ENCODE results near the gene TATDN2. TPM values are rescaled to one million over a fixed set of nuclear protein-coding genes. Genes with fewer than 3 reads are reported as not detected.

Gene TATDN2
- polyA plus RNA-seq, 2 donors: 10.9 to 15.0 TPM

- Histone ChIP-seq H3K4me3 (ENCODE audit: low read depth in 1 of 2, low read length in 2 of 2) (no peak overlapping the region), H3K27me3 (ENCODE audit: control insufficient read depth in 1 of 2, insufficient read depth in 2 of 2, low read length in 2 of 2) (no peaks in the 10 kb centered on the region), H3K27ac (ENCODE audit: low read depth in 2 of 2, low read length in 1 of 2) (no peak overlapping the region), H3K4me1 (ENCODE audit: control insufficient read depth in 2 of 2, insufficient read depth in 2 of 2, low read length in 1 of 2) (no peaks in the 10 kb centered on the region), H3K9me3 (ENCODE audit: control insufficient read depth in 2 of 2, insufficient read depth in 1 of 2, low read depth in 1 of 2, low read length in 1 of 2) (no peaks in the 10 kb centered on the region), H3K36me3 (ENCODE audit: control insufficient read depth in 2 of 2, insufficient read depth in 2 of 2, low read length in 1 of 2) (peaks cover 40 to 41% of the 10 kb centered on the region in 2 donors)
- 92 to 96% methylated on average over 7 of the region's 7 CpGs for WGBS, 2 donors
Observed at GRCh38 chr3:10308678-10309077, 60.4 kb downstream of the TATDN2 start.

- H3K27me3 ChIP-seq (ENCODE audit: control insufficient read depth in 1 of 2, insufficient read depth in 2 of 2, low read length in 2 of 2): no peaks in the 10 kb centered on the region
- H3K4me3 ChIP-seq (ENCODE audit: low read depth in 1 of 2, low read length in 2 of 2): no peak overlapping the region
- no peaks in the 10 kb centered on the region for H3K9me3 ChIP-seq (ENCODE audit: control insufficient read depth in 2 of 2, insufficient read depth in 1 of 2, low read depth in 1 of 2, low read length in 1 of 2)
- 67 to 68% methylated on average over 4 of the region's 4 CpGs for WGBS, 2 donors
- peaks cover 32 to 34% of the 10 kb centered on the region in 2 donors for H3K36me3 ChIP-seq (ENCODE audit: control insufficient read depth in 2 of 2, insufficient read depth in 2 of 2, low read length in 1 of 2)
- H3K4me1 ChIP-seq (ENCODE audit: control insufficient read depth in 2 of 2, insufficient read depth in 2 of 2, low read length in 1 of 2): no peaks in the 10 kb centered on the region
- H3K27ac ChIP-seq (ENCODE audit: low read depth in 2 of 2, low read length in 1 of 2): no peak overlapping the region
Observed at GRCh38 chr3:10309736-10310135, 61.5 kb downstream of the TATDN2 start.

- H3K4me3 ChIP-seq (ENCODE audit: low read depth in 1 of 2, low read length in 2 of 2): no peak overlapping the region
- H3K27me3 ChIP-seq (ENCODE audit: control insufficient read depth in 1 of 2, insufficient read depth in 2 of 2, low read length in 2 of 2): no peaks in the 10 kb centered on the region
- H3K27ac ChIP-seq (ENCODE audit: low read depth in 2 of 2, low read length in 1 of 2): no peak overlapping the region
- WGBS, 2 donors: 86 to 93% methylated on average over 2 of the region's 2 CpGs
- no peaks in the 10 kb centered on the region for H3K4me1 ChIP-seq (ENCODE audit: control insufficient read depth in 2 of 2, insufficient read depth in 2 of 2, low read length in 1 of 2)
- peaks cover 27 to 36% of the 10 kb centered on the region in 2 donors for H3K36me3 ChIP-seq (ENCODE audit: control insufficient read depth in 2 of 2, insufficient read depth in 2 of 2, low read length in 1 of 2)
- no peaks in the 10 kb centered on the region for H3K9me3 ChIP-seq (ENCODE audit: control insufficient read depth in 2 of 2, insufficient read depth in 1 of 2, low read depth in 1 of 2, low read length in 1 of 2)
Observed at GRCh38 chr3:10310578-10310977, 62.3 kb downstream of the TATDN2 start.

GRCh38 chr3:10311710-10312109 lies 63.5 kb downstream of the TATDN2 start:
- H3K27me3 ChIP-seq (ENCODE audit: control insufficient read depth in 1 of 2, insufficient read depth in 2 of 2, low read length in 2 of 2): no peaks in the 10 kb centered on the region
- peaks cover 27 to 37% of the 10 kb centered on the region in 2 donors for H3K36me3 ChIP-seq (ENCODE audit: control insufficient read depth in 2 of 2, insufficient read depth in 2 of 2, low read length in 1 of 2)
- WGBS, 2 donors: 91% methylated on average over 13 of the region's 13 CpGs
- no peaks in the 10 kb centered on the region for H3K9me3 ChIP-seq (ENCODE audit: control insufficient read depth in 2 of 2, insufficient read depth in 1 of 2, low read depth in 1 of 2, low read length in 1 of 2)
- no peak overlapping the region for H3K27ac ChIP-seq (ENCODE audit: low read depth in 2 of 2, low read length in 1 of 2)
- H3K4me3 ChIP-seq (ENCODE audit: low read depth in 1 of 2, low read length in 2 of 2): no peak overlapping the region
- H3K4me1 ChIP-seq (ENCODE audit: control insufficient read depth in 2 of 2, insufficient read depth in 2 of 2, low read length in 1 of 2): no peaks in the 10 kb centered on the region

GRCh38 chr3:10312391-10312790 lies 64.1 kb downstream of the TATDN2 start:
- Histone ChIP-seq H3K4me3 (ENCODE audit: low read depth in 1 of 2, low read length in 2 of 2) (no peak overlapping the region), H3K36me3 (ENCODE audit: control insufficient read depth in 2 of 2, insufficient read depth in 2 of 2, low read length in 1 of 2) (peaks cover 25 to 38% of the 10 kb centered on the region in 2 donors), H3K27ac (ENCODE audit: low read depth in 2 of 2, low read length in 1 of 2) (no peak overlapping the region), H3K27me3 (ENCODE audit: control insufficient read depth in 1 of 2, insufficient read depth in 2 of 2, low read length in 2 of 2) (no peaks in the 10 kb centered on the region), H3K9me3 (ENCODE audit: control insufficient read depth in 2 of 2, insufficient read depth in 1 of 2, low read depth in 1 of 2, low read length in 1 of 2) (no peaks in the 10 kb centered on the region), H3K4me1 (ENCODE audit: control insufficient read depth in 2 of 2, insufficient read depth in 2 of 2, low read length in 1 of 2) (no peaks in the 10 kb centered on the region)
- WGBS, 2 donors: 83 to 84% methylated on average over 10 of the region's 10 CpGs

- Histone ChIP-seq H3K4me1 (ENCODE audit: control insufficient read depth in 2 of 2, insufficient read depth in 2 of 2, low read length in 1 of 2) (no peaks in the 10 kb centered on the region), H3K27me3 (ENCODE audit: control insufficient read depth in 1 of 2, insufficient read depth in 2 of 2, low read length in 2 of 2) (no peaks in the 10 kb centered on the region), H3K4me3 (ENCODE audit: low read depth in 1 of 2, low read length in 2 of 2) (no peak overlapping the region), H3K9me3 (ENCODE audit: control insufficient read depth in 2 of 2, insufficient read depth in 1 of 2, low read depth in 1 of 2, low read length in 1 of 2) (no peaks in the 10 kb centered on the region), H3K36me3 (ENCODE audit: control insufficient read depth in 2 of 2, insufficient read depth in 2 of 2, low read length in 1 of 2) (peaks cover 24 to 39% of the 10 kb centered on the region in 2 donors), H3K27ac (ENCODE audit: low read depth in 2 of 2, low read length in 1 of 2) (no peak overlapping the region)
- WGBS, 2 donors: 80 to 86% methylated on average over 3 of the region's 3 CpGs
Observed at GRCh38 chr3:10312861-10313260, 64.6 kb downstream of the TATDN2 start.

GRCh38 chr3:10315101-10315500 lies 66.8 kb downstream of the TATDN2 start:
- no peak overlapping the region for H3K4me3 ChIP-seq (ENCODE audit: low read depth in 1 of 2, low read length in 2 of 2)
- H3K4me1 ChIP-seq (ENCODE audit: control insufficient read depth in 2 of 2, insufficient read depth in 2 of 2, low read length in 1 of 2): no peaks in the 10 kb centered on the region
- H3K36me3 ChIP-seq (ENCODE audit: control insufficient read depth in 2 of 2, insufficient read depth in 2 of 2, low read length in 1 of 2): peaks cover 24 to 39% of the 10 kb centered on the region in 2 donors
- no peaks in the 10 kb centered on the region for H3K9me3 ChIP-seq (ENCODE audit: control insufficient read depth in 2 of 2, insufficient read depth in 1 of 2, low read depth in 1 of 2, low read length in 1 of 2)
- H3K27me3 ChIP-seq (ENCODE audit: control insufficient read depth in 1 of 2, insufficient read depth in 2 of 2, low read length in 2 of 2): no peaks in the 10 kb centered on the region
- WGBS, 2 donors: 88 to 92% methylated on average over 14 of the region's 14 CpGs
- no peak overlapping the region for H3K27ac ChIP-seq (ENCODE audit: low read depth in 2 of 2, low read length in 1 of 2)

GRCh38 chr3:10315771-10316344 lies 67.6 kb downstream of the TATDN2 start:
- Histone ChIP-seq H3K4me3 (ENCODE audit: low read depth in 1 of 2, low read length in 2 of 2) (no peak overlapping the region), H3K27me3 (ENCODE audit: control insufficient read depth in 1 of 2, insufficient read depth in 2 of 2, low read length in 2 of 2) (no peaks in the 10 kb centered on the region), H3K9me3 (ENCODE audit: control insufficient read depth in 2 of 2, insufficient read depth in 1 of 2, low read depth in 1 of 2, low read length in 1 of 2) (no peaks in the 10 kb centered on the region), H3K36me3 (ENCODE audit: control insufficient read depth in 2 of 2, insufficient read depth in 2 of 2, low read length in 1 of 2) (peaks cover 24 to 38% of the 10 kb centered on the region in 2 donors), H3K27ac (ENCODE audit: low read depth in 2 of 2, low read length in 1 of 2) (no peak overlapping the region), H3K4me1 (ENCODE audit: control insufficient read depth in 2 of 2, insufficient read depth in 2 of 2, low read length in 1 of 2) (no peaks in the 10 kb centered on the region)
- WGBS, 2 donors: 93 to 96% methylated on average over 4 of the region's 4 CpGs

GRCh38 chr3:10317311-10317960 lies 69.2 kb downstream of the TATDN2 start:
- no peaks in the 10 kb centered on the region for H3K9me3 ChIP-seq (ENCODE audit: control insufficient read depth in 2 of 2, insufficient read depth in 1 of 2, low read depth in 1 of 2, low read length in 1 of 2)
- 79 to 91% methylated on average over 4 of the region's 4 CpGs for WGBS, 2 donors
- no peaks in the 10 kb centered on the region for H3K4me1 ChIP-seq (ENCODE audit: control insufficient read depth in 2 of 2, insufficient read depth in 2 of 2, low read length in 1 of 2)
- H3K27ac ChIP-seq (ENCODE audit: low read depth in 2 of 2, low read length in 1 of 2): no peak overlapping the region
- peaks cover 11 to 29% of the 10 kb centered on the region in 2 donors for H3K36me3 ChIP-seq (ENCODE audit: control insufficient read depth in 2 of 2, insufficient read depth in 2 of 2, low read length in 1 of 2)
- no peak overlapping the region for H3K4me3 ChIP-seq (ENCODE audit: low read depth in 1 of 2, low read length in 2 of 2)
- no peaks in the 10 kb centered on the region for H3K27me3 ChIP-seq (ENCODE audit: control insufficient read depth in 1 of 2, insufficient read depth in 2 of 2, low read length in 2 of 2)

- 89 to 94% methylated on average over 3 of the region's 3 CpGs for WGBS, 2 donors
- Histone ChIP-seq H3K4me1 (ENCODE audit: control insufficient read depth in 2 of 2, insufficient read depth in 2 of 2, low read length in 1 of 2) (no peaks in the 10 kb centered on the region), H3K36me3 (ENCODE audit: control insufficient read depth in 2 of 2, insufficient read depth in 2 of 2, low read length in 1 of 2) (peaks cover 6 to 24% of the 10 kb centered on the region in 2 donors), H3K9me3 (ENCODE audit: control insufficient read depth in 2 of 2, insufficient read depth in 1 of 2, low read depth in 1 of 2, low read length in 1 of 2) (no peaks in the 10 kb centered on the region), H3K27ac (ENCODE audit: low read depth in 2 of 2, low read length in 1 of 2) (no peak overlapping the region), H3K4me3 (ENCODE audit: low read depth in 1 of 2, low read length in 2 of 2) (no peak overlapping the region), H3K27me3 (ENCODE audit: control insufficient read depth in 1 of 2, insufficient read depth in 2 of 2, low read length in 2 of 2) (no peaks in the 10 kb centered on the region)
Observed at GRCh38 chr3:10317961-10318350, 69.7 kb downstream of the TATDN2 start.

Measured in esophagus (tissue), 2 donors.